KBM-7 (cell line): Measurements from ENCODE around the gene SH3BP2.

Source experiments
- DNase-seq: peaks from one replicate; pipeline ENCODE4 v3.0.0-alpha.2; 2015
- in situ Hi-C: fragments of 300-500 bp; cut with MboI; formaldehyde crosslinking; loops from 2 replicates; pipeline ENCODE4 v1.14.3; 2020; ENCODE audit warnings: low sequenced_read_pairs, low pct_unique_long_range_greater_than_20kb, mixed read lengths

Gene SH3BP2

GRCh38 chr4:2842687-2843262 lies 49.9 kb downstream of the SH3BP2 start:
- peak; percentile 46 for DNase-seq
- in situ Hi-C loops, result no loop called here

- DNase-seq, result peak; percentile 98
- in situ Hi-C loops, result no loop called here
Observed at GRCh38 chr4:2843263-2843940, 50.5 kb downstream of the SH3BP2 start, which contains the start of gene ADD1. Gene ADD1, plus strand, starts transcription at chr4:2843844. Its CDS starts 32,072 bp downstream, at chr4:2875916.

GRCh38 chr4:2843941-2844584 lies 51.2 kb downstream of the SH3BP2 start:
- peak; percentile 40 for DNase-seq
- in situ Hi-C loops, result no loop called here

- no peak for DNase-seq
- in situ Hi-C loops, result no loop called here
Observed at GRCh38 chr4:2846172-2846571, 53.3 kb downstream of the SH3BP2 start.

- DNase-seq, result no peak
- in situ Hi-C loops, result no loop called here
Observed at GRCh38 chr4:2847302-2847871, 54.5 kb downstream of the SH3BP2 start.

GRCh38 chr4:2848449-2848848 lies 55.6 kb downstream of the SH3BP2 start:
- in situ Hi-C loops, result no loop called here
- no peak for DNase-seq

GRCh38 chr4:2849267-2850152 lies 56.6 kb downstream of the SH3BP2 start:
- in situ Hi-C loops, result no loop called here
- no peak for DNase-seq

- in situ Hi-C loops, result no loop called here
- no peak for DNase-seq
Observed at GRCh38 chr4:2850966-2851798, 58.3 kb downstream of the SH3BP2 start.

- DNase-seq, result peak; percentile 61
- in situ Hi-C loops, result no loop called here
Observed at GRCh38 chr4:2852481-2852921, 59.6 kb downstream of the SH3BP2 start.

- no peak for DNase-seq
- in situ Hi-C loops, result no loop called here
Observed at GRCh38 chr4:2855584-2855983, 62.7 kb downstream of the SH3BP2 start.

- in situ Hi-C loops, result no loop called here
- DNase-seq, result no peak
Observed at GRCh38 chr4:2856266-2856665, 63.4 kb downstream of the SH3BP2 start.

GRCh38 chr4:2857349-2857927 lies 64.6 kb downstream of the SH3BP2 start:
- in situ Hi-C loops, result no loop called here
- no peak for DNase-seq

GRCh38 chr4:2858451-2859217 lies 65.7 kb downstream of the SH3BP2 start:
- in situ Hi-C loops, result no loop called here
- DNase-seq, result no peak

GRCh38 chr4:2859514-2859913 lies 66.6 kb downstream of the SH3BP2 start:
- DNase-seq, result no peak
- in situ Hi-C loops, result no loop called here

- in situ Hi-C loops, result no loop called here
- DNase-seq, result no peak
Observed at GRCh38 chr4:2860391-2861348, 67.8 kb downstream of the SH3BP2 start.
